Dendritic cell treated with granulocyte-macrophage colony-stimulating factor and Interleukin-4, amounts not matched to agents 40 ng/mL and 50 ng/mL, for 4 days (primary cell): Measurements from ENCODE around the gene MRTFB.
A peak's percentile ranks its signal among the peaks of the same experiment; 100 is the strongest.
"Not testable (repeated sequence)": the region's sequence is repeated elsewhere in the genome, so short reads cannot be mapped to it uniquely, and the experiment has no call there.

Source experiments
- H3K27ac Mint-ChIP-seq: one replicate; pipeline ENCODE4 v1.8.0; 2022; ENCODE audit warnings: mild to moderate bottlenecking, mixed read lengths
- H3K27me3 Mint-ChIP-seq: one replicate; pipeline ENCODE4 v1.8.0; 2022; ENCODE audit warnings: mild to moderate bottlenecking, mixed read lengths
- H3K36me3 Mint-ChIP-seq: one replicate; pipeline ENCODE4 v1.8.0; 2022; ENCODE audit warnings: low read depth, mixed read lengths
- H3K4me1 Mint-ChIP-seq: one replicate; pipeline ENCODE4 v1.8.0; 2022; ENCODE audit warnings: low read depth, mixed read lengths
- H3K4me3 Mint-ChIP-seq: one replicate; pipeline ENCODE4 v1.8.0; 2022; ENCODE audit warnings: mild to moderate bottlenecking, moderate library complexity, mixed read lengths
- H3K9me3 Mint-ChIP-seq: one replicate; pipeline ENCODE4 v1.8.0; 2022; ENCODE audit warnings: mixed read lengths
- intact Hi-C: fragments of 100-400 bp; cut with micrococcal nuclease; formaldehyde crosslinking; loops from one replicate; pipeline ENCODE4 v1.15.0; 2022

The MRTFB gene, protein sequence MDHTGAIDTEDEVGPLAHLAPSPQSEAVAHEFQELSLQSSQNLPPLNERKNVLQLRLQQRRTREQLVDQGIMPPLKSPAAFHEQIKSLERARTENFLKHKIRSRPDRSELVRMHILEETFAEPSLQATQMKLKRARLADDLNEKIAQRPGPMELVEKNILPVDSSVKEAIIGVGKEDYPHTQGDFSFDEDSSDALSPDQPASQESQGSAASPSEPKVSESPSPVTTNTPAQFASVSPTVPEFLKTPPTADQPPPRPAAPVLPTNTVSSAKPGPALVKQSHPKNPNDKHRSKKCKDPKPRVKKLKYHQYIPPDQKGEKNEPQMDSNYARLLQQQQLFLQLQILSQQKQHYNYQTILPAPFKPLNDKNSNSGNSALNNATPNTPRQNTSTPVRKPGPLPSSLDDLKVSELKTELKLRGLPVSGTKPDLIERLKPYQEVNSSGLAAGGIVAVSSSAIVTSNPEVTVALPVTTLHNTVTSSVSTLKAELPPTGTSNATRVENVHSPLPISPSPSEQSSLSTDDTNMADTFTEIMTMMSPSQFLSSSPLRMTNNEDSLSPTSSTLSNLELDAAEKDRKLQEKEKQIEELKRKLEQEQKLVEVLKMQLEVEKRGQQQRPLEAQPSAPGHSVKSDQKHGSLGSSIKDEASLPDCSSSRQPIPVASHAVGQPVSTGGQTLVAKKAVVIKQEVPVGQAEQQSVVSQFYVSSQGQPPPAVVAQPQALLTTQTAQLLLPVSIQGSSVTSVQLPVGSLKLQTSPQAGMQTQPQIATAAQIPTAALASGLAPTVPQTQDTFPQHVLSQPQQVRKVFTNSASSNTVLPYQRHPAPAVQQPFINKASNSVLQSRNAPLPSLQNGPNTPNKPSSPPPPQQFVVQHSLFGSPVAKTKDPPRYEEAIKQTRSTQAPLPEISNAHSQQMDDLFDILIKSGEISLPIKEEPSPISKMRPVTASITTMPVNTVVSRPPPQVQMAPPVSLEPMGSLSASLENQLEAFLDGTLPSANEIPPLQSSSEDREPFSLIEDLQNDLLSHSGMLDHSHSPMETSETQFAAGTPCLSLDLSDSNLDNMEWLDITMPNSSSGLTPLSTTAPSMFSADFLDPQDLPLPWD

DNA sequence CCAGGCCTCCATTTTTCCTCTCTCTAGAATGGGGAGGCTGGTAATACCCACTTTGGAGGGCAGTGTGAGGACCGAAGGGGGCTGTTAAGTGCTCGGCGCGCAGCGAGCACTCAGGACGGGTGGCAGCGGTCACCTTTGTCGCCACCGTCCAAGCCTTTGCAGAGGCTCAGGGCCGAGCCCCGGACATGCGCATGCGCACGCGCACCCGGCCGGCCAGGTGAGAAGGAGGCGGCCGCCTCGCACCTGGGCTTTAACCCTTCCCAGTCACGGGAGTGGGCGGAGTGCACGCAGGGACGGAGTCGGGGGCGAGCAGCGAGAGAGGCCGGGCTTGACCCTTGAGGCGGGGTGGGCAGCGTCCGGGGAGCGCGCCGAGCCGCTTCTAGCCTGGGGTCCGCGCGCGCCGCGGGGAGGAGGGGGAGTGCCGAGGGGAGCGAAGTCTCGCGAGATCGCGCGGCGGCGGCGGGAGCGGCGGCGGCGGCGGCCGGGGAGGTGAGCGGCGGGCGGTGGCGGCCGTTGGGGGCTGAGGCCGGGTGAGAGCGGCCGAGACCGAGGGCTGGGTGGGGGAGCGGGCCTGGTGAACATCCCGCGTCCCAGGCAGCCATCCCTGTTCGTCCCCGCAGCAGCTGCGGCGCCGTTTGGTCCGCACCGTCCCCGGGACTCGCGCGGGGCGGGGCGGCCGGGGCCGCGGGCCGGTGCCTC, at the start of gene MRTFB:
Gene MRTFB (plus strand): TSS at position 443 of the 699 bp plus-strand sequence. CDS start 69,288 bp downstream, outside the sequence.
- peaks cover 11% of the 10 kb centered on the region for H3K4me1 Mint-ChIP-seq
- peak within 1 kb of the TSS; percentile 89 for H3K4me3 Mint-ChIP-seq
- H3K36me3 Mint-ChIP-seq: peaks cover 6% of the 10 kb centered on the region
- intact Hi-C loops: loop anchor here (5.0 to 10.0 kb wide), 2 partner anchors 66 to 139 kb away; no protein-coding TSS in a partner anchor
- no peaks in the 10 kb centered on the region for H3K9me3 Mint-ChIP-seq
- H3K27ac Mint-ChIP-seq: peak within 1 kb of the TSS; percentile 87
- peaks cover 26% of the 10 kb centered on the region for H3K27me3 Mint-ChIP-seq

DNA sequence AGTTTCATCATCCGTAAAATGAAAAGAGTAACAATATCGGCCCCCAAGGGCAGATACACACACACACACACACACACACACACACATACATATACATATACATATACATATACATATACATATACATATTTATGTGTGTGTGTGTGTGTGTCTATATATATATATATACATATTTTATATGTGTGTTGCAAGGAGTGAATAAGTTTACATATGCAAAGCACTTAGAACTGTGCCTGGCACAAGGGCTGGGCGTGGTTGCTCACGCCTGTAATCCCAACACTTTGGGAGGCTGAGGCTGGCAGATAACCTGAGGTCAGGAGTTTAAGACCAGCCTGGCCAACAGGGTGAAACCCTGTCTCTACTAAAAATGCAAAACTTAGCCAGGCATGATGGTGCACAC, 47.6 kb upstream of the MRTFB start:
- intact Hi-C loops, H3K27ac Mint-ChIP-seq, H3K36me3 Mint-ChIP-seq, H3K4me3 Mint-ChIP-seq, H3K9me3 Mint-ChIP-seq, H3K27me3 Mint-ChIP-seq: not testable (repeated sequence)
- H3K4me1 Mint-ChIP-seq: peaks cover 22% of the 10 kb centered on the region

DNA sequence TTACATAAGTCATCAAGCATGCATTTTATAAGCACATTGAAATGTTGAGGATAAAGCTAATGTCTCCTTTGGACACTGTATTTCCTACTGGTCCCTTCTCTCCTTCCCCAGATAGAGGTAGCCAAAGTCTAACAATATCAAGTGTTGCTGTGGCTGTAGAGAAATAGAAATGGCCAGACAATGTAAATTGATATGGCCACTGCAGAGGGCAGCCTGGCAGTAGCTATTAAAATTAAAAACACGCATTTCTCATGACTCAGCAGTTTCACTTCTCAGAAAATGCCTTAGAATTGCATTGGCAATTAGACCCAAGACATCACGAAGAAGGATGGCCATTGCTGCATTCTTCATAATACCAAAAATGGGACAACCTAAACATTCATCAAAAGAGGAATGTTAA, 46.8 kb upstream of the MRTFB start:
- H3K36me3 Mint-ChIP-seq: no peaks in the 10 kb centered on the region
- no peak overlapping the region for H3K4me3 Mint-ChIP-seq
- no peak overlapping the region for H3K27ac Mint-ChIP-seq
- peaks cover 11% of the 10 kb centered on the region for H3K27me3 Mint-ChIP-seq
- no peaks in the 10 kb centered on the region for H3K9me3 Mint-ChIP-seq
- intact Hi-C loops: no loop called here
- H3K4me1 Mint-ChIP-seq: peaks cover 17% of the 10 kb centered on the region

DNA sequence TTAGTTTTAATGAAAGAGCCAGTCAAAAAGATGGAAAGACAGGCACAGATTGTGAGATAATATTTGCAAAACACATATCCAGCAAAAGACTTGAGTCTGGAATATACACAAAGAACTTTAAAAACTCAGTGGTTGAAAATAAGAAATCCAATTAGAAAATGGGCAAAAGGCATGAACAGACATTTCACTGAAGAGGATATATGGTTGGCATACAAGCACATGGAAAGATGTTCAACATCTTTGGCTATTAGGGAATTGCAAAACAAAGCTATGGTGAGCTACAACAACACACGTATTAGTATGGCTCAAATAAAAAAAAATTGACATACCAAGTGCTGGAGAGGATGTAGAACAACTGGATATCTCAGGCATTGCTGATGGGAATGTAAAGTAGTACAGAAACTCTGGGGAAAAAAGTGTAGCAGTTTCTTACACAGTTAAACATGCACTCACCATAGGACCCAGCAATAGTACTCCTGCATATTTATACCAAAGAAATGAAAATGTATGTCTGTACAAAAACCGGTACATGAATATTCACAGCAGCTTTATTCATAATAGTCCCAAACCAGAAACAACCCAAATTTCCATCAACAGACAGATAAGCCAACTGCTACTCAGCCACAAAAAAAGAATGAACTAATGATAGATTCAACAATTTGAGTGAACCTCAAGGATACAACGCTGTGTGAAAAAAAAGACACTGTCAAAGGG, 44.4 kb upstream of the MRTFB start:
- H3K9me3 Mint-ChIP-seq: no peaks in the 10 kb centered on the region
- H3K27ac Mint-ChIP-seq: no peak overlapping the region
- H3K4me1 Mint-ChIP-seq: peaks cover 10% of the 10 kb centered on the region
- no peaks in the 10 kb centered on the region for H3K36me3 Mint-ChIP-seq
- intact Hi-C loops: no loop called here
- H3K27me3 Mint-ChIP-seq: peaks cover 10% of the 10 kb centered on the region
- H3K4me3 Mint-ChIP-seq: no peak overlapping the region

DNA sequence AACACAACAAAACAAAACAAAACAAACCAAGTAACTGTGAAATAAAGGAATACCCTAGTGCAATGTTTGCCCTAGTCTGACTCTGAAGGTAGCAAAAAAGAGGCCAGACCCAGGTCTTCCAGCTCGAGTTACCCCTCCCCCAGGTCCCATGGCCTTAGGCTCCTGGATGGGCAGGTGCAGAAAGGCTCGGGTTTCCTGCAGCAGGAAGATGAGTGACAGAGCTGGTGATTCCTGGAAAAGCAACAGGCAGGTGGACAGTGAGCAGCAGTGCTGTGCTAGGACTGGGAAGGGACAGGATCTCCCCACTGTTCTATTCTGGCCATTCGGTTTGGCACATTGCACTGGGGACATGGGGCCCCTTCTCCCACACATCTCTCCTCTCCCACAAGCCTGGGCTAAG, 42.9 kb upstream of the MRTFB start:
- Mint-ChIP-seq H3K4me3 (no peak overlapping the region), H3K27ac (no peak overlapping the region), H3K36me3 (no peaks in the 10 kb centered on the region), H3K4me1 (peaks cover 10% of the 10 kb centered on the region), H3K27me3 (peaks cover 14% of the 10 kb centered on the region), H3K9me3 (no peaks in the 10 kb centered on the region)
- intact Hi-C loops: no loop called here

DNA sequence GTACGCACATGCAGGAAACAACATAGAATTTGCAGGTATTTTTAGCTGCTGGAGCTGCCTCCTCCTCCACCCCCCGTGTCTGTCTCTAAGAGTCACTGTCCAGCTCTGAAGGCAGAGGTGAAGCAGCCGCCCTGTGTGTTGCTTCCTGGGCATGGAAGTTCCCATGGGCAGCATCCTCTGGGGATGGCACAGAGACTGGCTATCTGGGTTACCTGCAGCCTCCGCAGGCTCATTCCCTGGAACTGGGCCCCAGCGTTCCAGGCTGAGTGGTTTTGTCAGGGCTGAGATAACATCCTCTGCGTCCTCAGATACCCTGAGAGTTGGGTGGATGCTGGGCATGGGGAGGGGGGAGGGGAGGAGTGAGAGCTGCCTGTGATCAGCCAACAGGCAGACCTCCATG, 41.5 kb upstream of the MRTFB start:
- Mint-ChIP-seq H3K27me3 (peaks cover 14% of the 10 kb centered on the region), H3K9me3 (no peaks in the 10 kb centered on the region), H3K4me1 (peaks cover 5% of the 10 kb centered on the region), H3K4me3 (no peak overlapping the region), H3K27ac (no peak overlapping the region), H3K36me3 (no peaks in the 10 kb centered on the region)
- intact Hi-C loops: no loop called here

DNA sequence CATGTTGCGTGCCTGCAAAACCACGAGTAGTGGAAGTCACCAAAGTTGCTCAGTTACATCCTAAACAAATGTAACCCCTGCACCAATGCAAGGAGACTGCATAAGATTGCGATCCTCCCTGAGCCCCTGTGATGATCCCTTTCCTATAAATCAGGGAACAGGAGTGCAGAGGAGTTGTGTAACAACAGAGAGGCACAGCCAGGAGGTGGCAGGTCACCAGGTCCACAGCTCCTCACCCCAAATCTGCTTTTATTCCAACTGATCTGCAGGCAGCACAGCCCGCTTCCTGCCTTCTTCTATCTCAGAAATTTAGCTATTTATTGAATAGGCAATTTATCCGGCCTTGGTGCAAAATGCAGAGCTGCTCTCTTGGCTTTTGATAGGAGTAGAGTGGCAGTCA, 36.0 kb upstream of the MRTFB start:
- Mint-ChIP-seq H3K4me3 (no peak overlapping the region), H3K27me3 (peaks cover 6% of the 10 kb centered on the region), H3K36me3 (no peaks in the 10 kb centered on the region), H3K9me3 (peaks cover 9% of the 10 kb centered on the region), H3K27ac (no peak overlapping the region), H3K4me1 (no peaks in the 10 kb centered on the region)
- intact Hi-C loops: no loop called here

DNA sequence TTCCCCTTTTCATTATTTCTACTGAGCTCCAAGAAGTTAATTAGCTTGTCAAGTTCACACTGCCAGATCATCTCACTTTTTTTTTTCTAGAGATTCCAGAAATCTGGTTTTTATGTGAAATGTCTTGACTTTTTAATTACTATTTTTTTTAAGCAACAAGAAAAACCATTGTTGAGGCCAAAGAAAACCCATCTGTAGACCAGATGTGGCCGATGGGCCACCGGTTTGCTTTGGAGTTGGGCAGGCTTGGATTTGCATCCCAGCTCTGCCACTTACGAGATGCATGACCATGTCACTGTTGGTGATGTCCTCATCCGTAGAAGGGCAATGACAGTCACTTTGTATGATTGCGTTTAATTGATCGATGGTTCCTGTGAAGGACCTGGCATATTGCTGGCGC, 34.2 kb upstream of the MRTFB start:
- H3K36me3 Mint-ChIP-seq: no peaks in the 10 kb centered on the region
- no peak overlapping the region for H3K27ac Mint-ChIP-seq

DNA sequence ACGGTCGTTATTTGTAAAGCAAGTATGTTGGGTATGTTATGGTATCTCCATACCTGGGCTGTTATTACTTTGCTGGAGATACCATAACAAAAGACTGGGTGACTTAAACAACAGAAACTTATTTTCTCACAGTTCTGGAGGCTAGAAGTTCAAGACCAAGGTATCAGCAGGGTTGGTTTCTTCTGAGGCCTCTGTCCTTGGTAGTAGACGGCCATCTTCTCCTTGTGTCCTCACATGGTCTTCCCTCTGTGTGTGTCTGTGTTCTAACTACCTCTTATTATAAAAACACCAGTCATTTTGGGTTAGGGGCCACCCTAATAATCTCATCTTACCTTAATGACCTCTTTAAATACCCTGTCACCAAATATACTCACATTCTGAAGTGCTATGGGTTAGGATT, 33.2 kb upstream of the MRTFB start:
- peaks cover 9% of the 10 kb centered on the region for H3K9me3 Mint-ChIP-seq
- intact Hi-C loops: no loop called here
- H3K4me3 Mint-ChIP-seq: no peak overlapping the region
- no peak overlapping the region for H3K27ac Mint-ChIP-seq
- peaks cover 3% of the 10 kb centered on the region for H3K27me3 Mint-ChIP-seq
- H3K36me3 Mint-ChIP-seq: no peaks in the 10 kb centered on the region
- H3K4me1 Mint-ChIP-seq: peaks cover 5% of the 10 kb centered on the region

More for the DNA sequence above, 34.2 kb upstream of the MRTFB start:
- H3K4me3 Mint-ChIP-seq: no peak overlapping the region
- H3K27me3 Mint-ChIP-seq: peaks cover 5% of the 10 kb centered on the region
- intact Hi-C loops: no loop called here
- H3K4me1 Mint-ChIP-seq: peaks cover 5% of the 10 kb centered on the region
- peaks cover 9% of the 10 kb centered on the region for H3K9me3 Mint-ChIP-seq

DNA sequence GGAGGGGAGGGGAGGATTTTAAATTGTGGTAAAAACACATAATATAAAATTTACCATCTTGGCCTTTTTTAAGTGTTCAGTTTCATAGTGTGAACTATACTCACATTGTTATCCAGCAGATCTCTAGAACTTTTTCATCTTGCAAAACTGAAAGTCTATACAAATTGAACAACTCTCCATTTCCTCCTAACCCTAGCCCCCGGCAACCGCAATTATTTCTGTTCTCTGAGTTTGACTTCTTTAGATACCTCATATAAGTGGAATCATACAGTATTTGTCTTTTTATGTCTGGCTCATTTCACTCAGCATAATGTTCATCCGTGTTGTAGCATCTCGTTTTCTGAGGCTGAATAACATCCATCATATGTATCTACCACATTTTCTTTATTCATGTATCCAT, 30.0 kb upstream of the MRTFB start:
- Mint-ChIP-seq H3K4me1 (peaks cover 7% of the 10 kb centered on the region), H3K27me3 (peaks cover 14% of the 10 kb centered on the region), H3K27ac (no peak overlapping the region), H3K9me3 (peaks cover 9% of the 10 kb centered on the region), H3K4me3 (no peak overlapping the region), H3K36me3 (no peaks in the 10 kb centered on the region)
- intact Hi-C loops: no loop called here

DNA sequence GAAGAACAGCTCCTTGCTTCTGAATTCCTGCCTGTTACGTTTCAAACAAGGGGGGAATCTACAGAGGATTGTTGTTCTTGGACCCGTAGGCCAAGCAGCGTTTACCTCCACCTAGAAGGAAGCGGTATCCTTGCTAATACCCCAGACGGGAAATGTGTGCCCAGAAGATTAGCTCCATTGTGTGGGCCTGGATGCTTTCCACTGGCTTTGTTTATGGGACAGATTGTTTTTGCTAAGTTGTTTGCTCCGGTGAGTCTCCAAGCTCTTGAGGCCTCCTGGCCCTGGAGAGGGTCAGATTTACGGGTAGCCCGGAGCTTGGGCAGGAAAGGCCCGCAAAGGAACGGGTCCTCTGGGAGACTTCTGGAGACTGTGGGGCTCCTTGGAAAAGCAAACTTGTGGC, 28.4 kb upstream of the MRTFB start:
- Mint-ChIP-seq H3K27ac (no peak overlapping the region), H3K9me3 (peaks cover 9% of the 10 kb centered on the region), H3K27me3 (peaks cover 14% of the 10 kb centered on the region), H3K4me1 (peaks cover 12% of the 10 kb centered on the region), H3K4me3 (no peak overlapping the region), H3K36me3 (no peaks in the 10 kb centered on the region)
- intact Hi-C loops: no loop called here

DNA sequence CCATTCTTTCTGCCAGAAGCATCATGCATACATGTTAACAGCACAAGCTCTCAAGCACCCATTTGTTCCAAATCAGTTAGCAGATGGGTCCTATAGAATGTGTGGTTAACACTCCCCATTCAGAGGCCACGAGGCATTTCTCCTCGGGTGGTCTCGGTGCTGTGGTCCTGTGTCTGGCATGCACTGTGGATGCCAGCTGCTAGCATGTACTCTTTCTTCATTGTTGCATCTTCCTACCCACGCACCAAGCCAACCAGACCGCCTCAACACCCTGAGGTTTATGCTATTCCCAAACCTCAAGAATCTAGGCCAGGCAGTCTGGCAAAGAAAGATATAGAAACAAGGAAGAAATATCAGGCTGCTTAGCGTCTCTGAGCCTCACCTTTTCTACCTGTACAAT, 27.8 kb upstream of the MRTFB start:
- intact Hi-C loops: no loop called here
- Mint-ChIP-seq H3K9me3 (peaks cover 9% of the 10 kb centered on the region), H3K4me1 (peaks cover 14% of the 10 kb centered on the region), H3K27me3 (peaks cover 16% of the 10 kb centered on the region), H3K27ac (no peak overlapping the region), H3K36me3 (no peaks in the 10 kb centered on the region), H3K4me3 (no peak overlapping the region)

DNA sequence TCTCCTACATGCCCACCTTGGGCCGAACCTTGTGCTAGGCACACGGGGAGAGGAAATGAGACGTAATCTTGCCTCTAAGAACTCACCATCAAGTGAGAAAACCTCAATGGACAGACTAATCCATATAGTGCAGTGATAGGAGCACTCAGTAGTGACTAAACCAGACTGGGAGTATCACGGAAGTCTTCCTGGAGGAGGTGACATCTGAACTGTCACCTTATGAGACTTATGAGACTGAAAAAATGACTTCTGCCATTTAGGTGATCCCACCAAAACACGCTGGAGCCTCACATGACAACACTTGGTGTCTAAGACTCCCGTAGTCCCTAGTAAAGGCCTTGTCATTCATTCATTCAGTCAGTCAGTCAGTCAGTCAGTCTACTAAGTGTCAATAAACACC, 27.3 kb upstream of the MRTFB start:
- Mint-ChIP-seq H3K4me1 (peaks cover 17% of the 10 kb centered on the region), H3K27ac (no peak overlapping the region), H3K36me3 (no peaks in the 10 kb centered on the region), H3K27me3 (peaks cover 19% of the 10 kb centered on the region), H3K9me3 (peaks cover 6% of the 10 kb centered on the region), H3K4me3 (no peak overlapping the region)
- intact Hi-C loops: no loop called here
